Uterus (tissue), 4 donors: Measurements from ENCODE around the gene MPPED1. TPM values are rescaled to one million over a fixed set of nuclear protein-coding genes. Genes with fewer than 3 reads are reported as not detected.

Experiments
- DNase-seq, 2 donors: peaks; one replicate each; pipeline ENCODE4 v3.0.0-alpha.2; 2019 to 2020
- H3K27ac ChIP-seq, 2 donors: fragments of 200-600 bp; sonication (generic); 1 replicate in 1 of 2; 2 replicates in 1 of 2; pipeline ENCODE4 v1.5.1; 2016 to 2018
- H3K27me3 ChIP-seq, 2 donors: fragments of 200-600 bp; sonication (generic); one replicate each; pipeline ENCODE4 v1.5.1; 2018 to 2019; ENCODE audit warnings: control low read depth in 1 of 2
- H3K36me3 ChIP-seq, 2 donors: fragments of 200-600 bp; sonication (generic); one replicate each; pipeline ENCODE4 v1.5.1; 2019; ENCODE audit warnings: control low read depth in 1 of 2
- H3K4me1 ChIP-seq, 2 donors: fragments of 200-600 bp; sonication (generic); one replicate each; pipeline ENCODE4 v1.5.1; 2018 to 2019; ENCODE audit warnings: control low read depth in 1 of 2
- H3K4me3 ChIP-seq, 2 donors: fragments of 200-600 bp; sonication (generic); 1 replicate in 1 of 2; 2 replicates in 1 of 2; pipeline ENCODE4 v1.5.1; 2018 to 2019; ENCODE audit warnings: mild to moderate bottlenecking in 1 of 2
- H3K9me3 ChIP-seq, 2 donors: fragments of 200-600 bp; sonication (generic); one replicate each; pipeline ENCODE4 v1.5.1; 2019; ENCODE audit warnings: control low read depth in 1 of 2
- CTCF ChIP-seq, 4 experiments: fragments of 200-600 bp in 2 of 4; fragments of 450-650 bp in 2 of 4; sonication (generic) in 2 of 4; IDR thresholded peaks; one replicate each; pipeline ENCODE4 v1.5.1; 2016 to 2019; ENCODE audit warnings: antibody characterized with exemption in 4 of 4, mild to moderate bottlenecking in 2 of 4, moderate library complexity in 1 of 4
- POLR2A ChIP-seq, 2 donors: fragments of 450-650 bp; IDR thresholded peaks; one replicate each; pipeline ENCODE4 v1.6.1; 2016; ENCODE audit warnings: antibody characterized with exemption in 2 of 2, mild to moderate bottlenecking in 1 of 2, moderate library complexity in 1 of 2
- intact Hi-C: fragments of 100-400 bp; cut with DNase I; formaldehyde crosslinking; loops from one replicate; pipeline ENCODE4 v1.15.1; 2023; ENCODE audit warnings: low total_unique reads
- total RNA-seq, 4 donors: library from RNA; depleted of rRNA in 3 of 4; stranded (reverse); fragments of >200 nt in 3 of 4; gene quantifications; one replicate each; pipeline versions ENCODE4 v1.1.0 to v1.2.4, GENCODE V29; 2014 to 2023
- donor health status: DM: yes; HTN: yes; CAD: no.

The MPPED1 gene
- total RNA-seq, 4 donors from 2014 or later: 0.67 to 8.4 TPM; not detected in 2

DNA sequence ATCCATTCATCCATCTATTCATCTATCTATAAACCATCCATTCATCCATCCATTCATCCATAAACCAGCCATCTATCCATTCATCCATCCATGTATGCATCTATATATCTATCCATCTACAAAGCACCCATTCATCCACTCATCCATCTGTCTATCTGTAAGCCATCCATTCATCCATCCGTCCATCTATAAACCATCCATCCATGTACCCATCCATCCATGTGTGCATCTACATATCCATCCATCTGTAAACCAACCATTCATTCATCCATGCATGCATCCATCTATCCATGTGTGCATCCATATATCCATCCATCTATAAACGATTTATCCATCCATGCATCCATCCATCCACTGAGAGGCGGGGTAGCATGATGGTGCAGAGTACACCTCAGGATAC, 58.4 kb downstream of the MPPED1 start:
- Histone ChIP-seq H3K27ac (no peak overlapping the region), H3K4me3 (no peak overlapping the region), H3K27me3 (no peaks in the 10 kb centered on the region), H3K9me3 (no peaks in the 10 kb centered on the region), H3K36me3 (no peaks in the 10 kb centered on the region), H3K4me1 (no peaks in the 10 kb centered on the region)
- intact Hi-C loops: no loop called here
- TF ChIP-seq CTCF (IDR thresholded peaks at IDR 0.05): no peak
- TF ChIP-seq POLR2A (IDR thresholded peaks at IDR 0.05): no peak
- DNase-seq: no peak

DNA sequence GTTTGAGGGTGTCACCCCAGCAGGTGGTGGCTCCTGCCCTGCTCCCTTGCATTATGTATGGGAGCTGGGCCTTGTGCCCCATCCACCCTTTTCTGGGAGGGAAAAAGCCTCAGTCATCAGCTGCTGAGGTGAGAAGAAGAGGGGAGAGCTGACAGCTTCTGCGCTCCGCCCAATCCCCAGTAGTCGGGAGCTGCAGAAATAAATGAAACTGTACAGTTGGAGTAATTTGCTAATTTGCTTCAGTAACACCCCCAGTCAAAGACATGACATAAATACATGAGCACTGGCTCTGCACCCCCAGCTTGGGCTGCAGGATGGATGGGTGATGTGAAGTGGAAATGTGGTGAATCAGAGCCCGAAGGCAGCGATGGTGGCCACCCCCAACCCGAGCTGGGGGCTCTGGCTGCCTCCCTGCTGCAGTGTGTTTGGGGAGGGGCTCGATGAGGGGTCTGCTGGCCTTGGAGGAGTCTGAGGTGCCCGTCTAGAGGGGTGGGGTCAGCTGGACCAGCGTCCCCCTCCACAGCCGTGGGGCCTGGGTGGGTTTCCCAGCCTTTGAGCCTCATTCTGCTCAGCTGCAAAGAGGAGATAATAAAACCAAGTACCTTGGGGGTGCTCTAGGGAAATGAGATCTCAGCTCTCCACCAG, 59.2 kb downstream of the MPPED1 start:
- intact Hi-C loops: no loop called here
- Histone ChIP-seq H3K27ac (no peak overlapping the region), H3K4me3 (no peak overlapping the region), H3K9me3 (no peaks in the 10 kb centered on the region), H3K4me1 (no peaks in the 10 kb centered on the region), H3K36me3 (no peaks in the 10 kb centered on the region), H3K27me3 (no peaks in the 10 kb centered on the region)
- no peak for DNase-seq
- TF ChIP-seq CTCF (IDR thresholded peaks at IDR 0.05): no peak
- TF ChIP-seq POLR2A (IDR thresholded peaks at IDR 0.05): no peak

- Histone ChIP-seq H3K4me3 (no peak overlapping the region), H3K4me1 (no peaks in the 10 kb centered on the region), H3K27me3 (no peaks in the 10 kb centered on the region), H3K36me3 (no peaks in the 10 kb centered on the region), H3K27ac (no peak overlapping the region), H3K9me3 (no peaks in the 10 kb centered on the region)
- DNase-seq: no peak
- no peak for TF ChIP-seq POLR2A (IDR thresholded peaks at IDR 0.05)
- no peak for TF ChIP-seq CTCF (IDR thresholded peaks at IDR 0.05)
- intact Hi-C loops: no loop called here
Measured at GRCh38 chr22:43471606-43472135, 59.9 kb downstream of the MPPED1 start.

- H3K27me3 ChIP-seq: no peaks in the 10 kb centered on the region
- DNase-seq: no peak
Measured at GRCh38 chr22:43473031-43473430, 61.2 kb downstream of the MPPED1 start.

More at GRCh38 chr22:43473031-43473430, 61.2 kb downstream of the MPPED1 start:
- Histone ChIP-seq H3K4me3 (no peak overlapping the region), H3K4me1 (no peaks in the 10 kb centered on the region), H3K36me3 (no peaks in the 10 kb centered on the region), H3K9me3 (no peaks in the 10 kb centered on the region), H3K27ac (no peak overlapping the region)
- intact Hi-C loops: no loop called here
- no peak for TF ChIP-seq POLR2A (IDR thresholded peaks at IDR 0.05)
- TF ChIP-seq CTCF (IDR thresholded peaks at IDR 0.05): no peak
